NCI-H2171 (cell line): ENCODE data around the gene AKIRIN1.
"Not testable (repeated sequence)": the region's sequence is repeated elsewhere in the genome, so short reads cannot be mapped to it uniquely, and the experiment has no call there.

Source experiments
- DNase-seq: peaks from one replicate; lab custom pipeline; 2025; lab: John Stamatoyannopoulos, UW

Gene AKIRIN1

GRCh38 chr1:39046613-39047210 is 55.6 kb downstream of the AKIRIN1 start:
- no peak for DNase-seq

- DNase-seq = no peak
Observed at GRCh38 chr1:39047374-39048229, 56.5 kb downstream of the AKIRIN1 start.

GRCh38 chr1:39048745-39049370 is 57.8 kb downstream of the AKIRIN1 start:
- no peak for DNase-seq

- DNase-seq = no peak
Observed at GRCh38 chr1:39050001-39050400, 58.9 kb downstream of the AKIRIN1 start.

- not testable (repeated sequence) for DNase-seq
Observed at GRCh38 chr1:39051193-39051850, 60.2 kb downstream of the AKIRIN1 start.

- no peak for DNase-seq
Observed at GRCh38 chr1:39051956-39052355, 60.9 kb downstream of the AKIRIN1 start.

- not testable (repeated sequence) for DNase-seq
Observed at GRCh38 chr1:39055213-39055710, 64.2 kb downstream of the AKIRIN1 start.
